ENCODE measurements around the gene CEP83.

DNA sequence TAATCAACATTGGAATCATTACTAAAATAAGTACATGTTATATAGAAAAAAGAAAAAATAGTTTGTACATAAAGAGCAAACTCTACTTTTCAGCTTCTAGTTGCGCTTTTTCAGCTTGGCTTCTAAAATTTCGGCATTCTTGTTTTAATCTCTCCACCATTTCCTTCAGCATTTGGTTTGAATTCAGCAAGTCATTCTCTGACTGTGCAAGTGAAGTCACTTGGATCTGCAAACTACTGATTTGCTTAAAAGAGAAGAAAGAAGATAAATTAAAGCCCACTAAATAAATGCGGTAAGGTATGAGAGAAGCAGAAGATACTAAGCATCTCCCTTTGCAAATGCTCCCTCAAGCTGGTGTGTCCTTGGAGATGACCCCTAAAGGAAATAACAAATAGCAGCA lies 126.3 kb downstream of the CEP83 start:
- TF ChIP-seq, protein P1, sequence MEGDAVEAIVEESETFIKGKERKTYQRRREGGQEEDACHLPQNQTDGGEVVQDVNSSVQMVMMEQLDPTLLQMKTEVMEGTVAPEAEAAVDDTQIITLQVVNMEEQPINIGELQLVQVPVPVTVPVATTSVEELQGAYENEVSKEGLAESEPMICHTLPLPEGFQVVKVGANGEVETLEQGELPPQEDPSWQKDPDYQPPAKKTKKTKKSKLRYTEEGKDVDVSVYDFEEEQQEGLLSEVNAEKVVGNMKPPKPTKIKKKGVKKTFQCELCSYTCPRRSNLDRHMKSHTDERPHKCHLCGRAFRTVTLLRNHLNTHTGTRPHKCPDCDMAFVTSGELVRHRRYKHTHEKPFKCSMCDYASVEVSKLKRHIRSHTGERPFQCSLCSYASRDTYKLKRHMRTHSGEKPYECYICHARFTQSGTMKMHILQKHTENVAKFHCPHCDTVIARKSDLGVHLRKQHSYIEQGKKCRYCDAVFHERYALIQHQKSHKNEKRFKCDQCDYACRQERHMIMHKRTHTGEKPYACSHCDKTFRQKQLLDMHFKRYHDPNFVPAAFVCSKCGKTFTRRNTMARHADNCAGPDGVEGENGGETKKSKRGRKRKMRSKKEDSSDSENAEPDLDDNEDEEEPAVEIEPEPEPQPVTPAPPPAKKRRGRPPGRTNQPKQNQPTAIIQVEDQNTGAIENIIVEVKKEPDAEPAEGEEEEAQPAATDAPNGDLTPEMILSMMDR (IDR thresholded peaks at IDR 0.05): no peak
- TF ChIP-seq POLR2A (IDR thresholded peaks at IDR 0.05): no peak
